ENCODE measurements around the gene UBE2J1.

UBE2J1 gene

GRCh38 chr6:89289710-89290109 lies 62.8 kb downstream of the UBE2J1 start:
- no peak for TF ChIP-seq CTCF (IDR thresholded peaks at IDR 0.05; ENCODE audit: borderline replicate concordance, control extremely low read depth, extremely low read depth, insufficient read depth, missing control alignments)
- in situ Hi-C loops (cut with MboI; ENCODE audit: low sequenced_read_pairs, unreplicated experiment) = no loop called here
- DNase-seq (ENCODE audit: low spot score) = no peak

GRCh38 chr6:89287351-89288028 lies 65.0 kb downstream of the UBE2J1 start:
- in situ Hi-C loops (cut with MboI; ENCODE audit: low sequenced_read_pairs, unreplicated experiment) = no loop called here
- no peak for TF ChIP-seq CTCF (IDR thresholded peaks at IDR 0.05; ENCODE audit: borderline replicate concordance, control extremely low read depth, extremely low read depth, insufficient read depth, missing control alignments)
- DNase-seq (ENCODE audit: low spot score) = no peak

GRCh38 chr6:89286516-89286915 lies 66.0 kb downstream of the UBE2J1 start:
- in situ Hi-C loops (cut with MboI; ENCODE audit: low sequenced_read_pairs, unreplicated experiment) = no loop called here
- DNase-seq (ENCODE audit: low spot score) = no peak
- no peak for TF ChIP-seq CTCF (IDR thresholded peaks at IDR 0.05; ENCODE audit: borderline replicate concordance, control extremely low read depth, extremely low read depth, insufficient read depth, missing control alignments)

GRCh38 chr6:89284963-89285735 lies 67.4 kb downstream of the UBE2J1 start:
- TF ChIP-seq CTCF (IDR thresholded peaks at IDR 0.05; ENCODE audit: borderline replicate concordance, control extremely low read depth, extremely low read depth, insufficient read depth, missing control alignments) = no peak
- in situ Hi-C loops (cut with MboI; ENCODE audit: low sequenced_read_pairs, unreplicated experiment) = no loop called here
- DNase-seq (ENCODE audit: low spot score) = no peak

- in situ Hi-C loops (cut with MboI; ENCODE audit: low sequenced_read_pairs, unreplicated experiment) = no loop called here
- no peak for TF ChIP-seq CTCF (IDR thresholded peaks at IDR 0.05; ENCODE audit: borderline replicate concordance, control extremely low read depth, extremely low read depth, insufficient read depth, missing control alignments)
- no peak for DNase-seq (ENCODE audit: low spot score)
Observed at GRCh38 chr6:89284081-89284480, 68.4 kb downstream of the UBE2J1 start.

- no peak for DNase-seq (ENCODE audit: low spot score)
- in situ Hi-C loops (cut with MboI; ENCODE audit: low sequenced_read_pairs, unreplicated experiment) = no loop called here
- TF ChIP-seq CTCF (IDR thresholded peaks at IDR 0.05; ENCODE audit: borderline replicate concordance, control extremely low read depth, extremely low read depth, insufficient read depth, missing control alignments) = no peak
Observed at GRCh38 chr6:89282749-89283148, 69.8 kb downstream of the UBE2J1 start.

Data from GM13976 (cell line).